ENCODE data around the gene CTCFL. TPM values are rescaled to one million over a fixed set of nuclear protein-coding genes. Genes with fewer than 3 reads are reported as not detected.

CTCFL gene
- total and polyA plus RNA-seq, 2 of the 8 experiments (the other 6 are each of a cell fraction or from before 2014, with no cell fraction given): 0.30 to 0.80 TPM

GRCh38 chr20:57502336-57502700 lies 22.6 kb downstream of the CTCFL start:
- no peaks in the 10 kb centered on the region for H3K36me3 ChIP-seq (ENCODE audit: control insufficient read depth in 2 of 4, insufficient read depth in 4 of 4, low read length in 3 of 4)
- no peak for TF ChIP-seq FOSL1 (IDR thresholded peaks at IDR 0.05; ENCODE audit: insufficient read depth, low read depth, low read length)
- TF ChIP-seq GTF2F1 (IDR thresholded peaks at IDR 0.05; ENCODE audit: borderline replicate concordance, low read depth, low read length): no peak
- no peak for TF ChIP-seq SIN3A (conservative IDR thresholded peaks at IDR 0.05 in 1 of 2, IDR thresholded peaks at IDR 0.05 in 1 of 2; ENCODE audit: low read depth in 1 of 2, low read length in 2 of 2)
- TF ChIP-seq MAFK (IDR thresholded peaks at IDR 0.05; ENCODE audit: low read depth, low read length): no peak
- no peak for TF ChIP-seq RNF2 (IDR thresholded peaks at IDR 0.05; ENCODE audit: borderline replicate concordance, low read depth, low read length, missing control alignments, poor library complexity, severe bottlenecking)
- TF ChIP-seq TAF7 (optimal IDR thresholded peaks at IDR 0.05; ENCODE audit: borderline replicate concordance, low read depth, low read length): no peak
- no peak for TF ChIP-seq ATF2 (IDR thresholded peaks at IDR 0.05; ENCODE audit: low read length)
- TF ChIP-seq POLR2A (IDR thresholded peaks at IDR 0.05; ENCODE audit: control extremely low read depth in 1 of 2, low read depth in 2 of 2, low read length in 2 of 2): no peak
- TF ChIP-seq SRF (IDR thresholded peaks at IDR 0.05; ENCODE audit: low read depth, low read length): no peak
- no peak for TF ChIP-seq TAF1 (IDR thresholded peaks at IDR 0.05; ENCODE audit: low read depth, low read length)
- TF ChIP-seq PHF8 (conservative IDR thresholded peaks at IDR 0.05; ENCODE audit: low read depth, low read length): no peak
- TF ChIP-seq SUZ12 (IDR thresholded peaks at IDR 0.05; ENCODE audit: low read length): no peak

More at GRCh38 chr20:57502336-57502700, 22.6 kb downstream of the CTCFL start:
- no peaks in the 10 kb centered on the region for H3K27me3 ChIP-seq (replicated peaks in 1 of 4; ENCODE audit: control insufficient read depth in 3 of 4, extremely low read depth in 1 of 4, insufficient read depth in 3 of 4, low read length in 3 of 4)
- H4K8ac ChIP-seq (ENCODE audit: extremely low read depth, insufficient read depth, low read length): no peak overlapping the region
- H2BK120ac ChIP-seq (replicated peaks; ENCODE audit: low read depth, low read length): no peak overlapping the region
- H2AK5ac ChIP-seq (ENCODE audit: low read depth, low read length): no peak overlapping the region
- no peak overlapping the region for H4K91ac ChIP-seq (replicated peaks; ENCODE audit: insufficient read length, low read length)
- H2AFZ ChIP-seq (ENCODE audit: low read length): no peak overlapping the region
- no peak overlapping the region for H3K18ac ChIP-seq (ENCODE audit: extremely low read depth, low read length)
- H2BK5ac ChIP-seq (ENCODE audit: low read depth, low read length): no peak overlapping the region
- CTCF ChIA-PET (ENCODE audit: partially characterized antibody): interaction anchor here (0.8 to 3.1 kb wide), 5 partner anchors 9 to 74 kb away, joined by 3 to 8 read pairs (median 4); no protein-coding TSS in a partner anchor
- POLR2A ChIA-PET (ENCODE audit: partially characterized antibody): no interaction called here
- H3K23me2 ChIP-seq (ENCODE audit: low read depth, low read length): no peaks in the 10 kb centered on the region
- no peak overlapping the region for H3K23ac ChIP-seq (ENCODE audit: insufficient read length)
- peaks cover 0 to 1% of the 10 kb centered on the region in 2 experiments; a peak in 1 of 4 replicates for H3K9me3 ChIP-seq (ENCODE audit: insufficient read depth in 2 of 2, low read depth in 1 of 2, low read length in 1 of 2)
- FAIRE-seq (no peak), DNase-seq (ENCODE audit: low read depth in 1 of 2, low spot score in 2 of 2) (no peak)
- H3K56ac ChIP-seq (replicated peaks; ENCODE audit: insufficient read length, low read depth, low read length): no peak overlapping the region
- no peak overlapping the region for H3K4ac ChIP-seq (replicated peaks; ENCODE audit: insufficient read length, low read depth, low read length)
- no peak overlapping the region for H3K4me2 ChIP-seq (ENCODE audit: insufficient read depth in 1 of 2, low read depth in 2 of 2, low read length in 2 of 2)
- 96% methylated on average over 6 of the region's 6 CpGs; no CpG with 5 or more reads in 1 of the 2 experiments for WGBS, 2 experiments (ENCODE audit: extremely low coverage in 1 of 2, insufficient coverage in 1 of 2, insufficient read length in 1 of 2, insufficient replicate concordance in 2 of 2, low coverage in 1 of 2, low lambda C conversion rate in 2 of 2, missing lambda C conversion rate in 1 of 2)
- H2BK15ac ChIP-seq (ENCODE audit: low read length): no peak overlapping the region
- no peaks in the 10 kb centered on the region for H3K79me2 ChIP-seq (ENCODE audit: control insufficient read depth in 1 of 2, insufficient read depth in 2 of 2, low read length in 2 of 2)
- no peak overlapping the region for H3K14ac ChIP-seq (ENCODE audit: insufficient read length)
- no peak overlapping the region for H4K5ac ChIP-seq (ENCODE audit: insufficient read length, low read depth, low read length)
- H2BK12ac ChIP-seq (ENCODE audit: low read depth, low read length): no peak overlapping the region
- H3K9ac ChIP-seq (replicated peaks in 1 of 4; ENCODE audit: extremely low read depth in 1 of 4, low read depth in 3 of 4, low read length in 3 of 4): no peak overlapping the region
- H3K4me3 ChIP-seq (ENCODE audit: extremely low read depth in 1 of 4, insufficient read depth in 2 of 4, low read depth in 3 of 4, low read length in 4 of 4): no peak overlapping the region
- H4K20me1 ChIP-seq (replicated peaks in 1 of 2; ENCODE audit: control insufficient read depth in 1 of 2, insufficient read depth in 2 of 2, low read length in 2 of 2): no peaks in the 10 kb centered on the region
- H2BK20ac ChIP-seq (ENCODE audit: low read length): no peak overlapping the region
- H3K27ac ChIP-seq (ENCODE audit: low read depth, low read length): no peak overlapping the region
- no peaks in the 10 kb centered on the region for H3K79me1 ChIP-seq (ENCODE audit: low read depth, low read length)
- H3K4me1 ChIP-seq (replicated peaks in 1 of 4; ENCODE audit: control insufficient read depth in 3 of 4, insufficient read depth in 4 of 4, low read length in 3 of 4): peaks cover 0 to 4% (median 1%) of the 10 kb centered on the region in 4 experiments; a peak in 4 of 7 replicates

Measured in H1 (cell line).